ENCODE measurements around the gene SV2A. TPM values are rescaled to one million over a fixed set of nuclear protein-coding genes. Genes with fewer than 3 reads are reported as not detected.
A peak's percentile ranks its signal among the peaks of the same experiment; 100 is the strongest.

The SV2A gene
- total RNA-seq, 1 experiment from 2014 or later: 4.7 TPM

DNA sequence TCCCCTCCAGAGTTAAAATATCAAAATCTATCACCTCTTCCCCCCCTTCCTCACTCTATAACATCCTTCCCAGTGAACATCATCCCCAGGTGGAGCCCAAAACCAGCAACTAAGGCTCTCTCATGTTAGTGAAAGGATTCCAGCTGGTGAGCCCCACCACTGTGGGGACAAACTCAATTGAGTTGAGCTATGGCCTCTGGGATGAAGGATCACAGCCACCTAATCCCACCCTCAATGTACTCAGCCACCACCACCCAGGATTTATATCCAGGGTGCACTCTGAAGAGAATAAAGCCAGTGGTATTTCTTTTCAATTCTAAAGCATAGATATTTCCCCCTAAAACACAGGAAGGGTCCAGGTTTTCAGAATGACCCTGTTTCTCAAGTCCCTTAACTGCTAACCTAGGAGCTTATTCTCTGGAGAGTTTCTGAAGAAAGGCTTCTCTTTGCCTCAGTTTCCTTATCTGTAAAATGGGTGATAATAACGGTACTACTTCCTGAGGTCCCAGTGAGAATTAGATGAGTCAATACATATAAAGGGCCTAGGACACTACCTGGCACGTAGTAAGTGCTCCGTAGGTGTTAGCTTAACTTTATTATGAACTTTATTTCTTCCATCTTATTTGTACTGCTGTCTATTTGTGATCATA is 33.9 kb downstream of the SV2A start:
- BruUV-seq (replicated peaks): no TSS peak
- POLR2A ChIA-PET: interaction anchor here (0.9 kb wide), 1 partner anchor 34 kb away, joined by 3 read pairs; no protein-coding TSS in a partner anchor
- peaks cover 8% of the 10 kb centered on the region for H3K36me3 Mint-ChIP-seq (ENCODE audit: insufficient read depth, unreplicated experiment)
- no peak for DNase-seq
- TF ChIP-seq, protein P1, sequence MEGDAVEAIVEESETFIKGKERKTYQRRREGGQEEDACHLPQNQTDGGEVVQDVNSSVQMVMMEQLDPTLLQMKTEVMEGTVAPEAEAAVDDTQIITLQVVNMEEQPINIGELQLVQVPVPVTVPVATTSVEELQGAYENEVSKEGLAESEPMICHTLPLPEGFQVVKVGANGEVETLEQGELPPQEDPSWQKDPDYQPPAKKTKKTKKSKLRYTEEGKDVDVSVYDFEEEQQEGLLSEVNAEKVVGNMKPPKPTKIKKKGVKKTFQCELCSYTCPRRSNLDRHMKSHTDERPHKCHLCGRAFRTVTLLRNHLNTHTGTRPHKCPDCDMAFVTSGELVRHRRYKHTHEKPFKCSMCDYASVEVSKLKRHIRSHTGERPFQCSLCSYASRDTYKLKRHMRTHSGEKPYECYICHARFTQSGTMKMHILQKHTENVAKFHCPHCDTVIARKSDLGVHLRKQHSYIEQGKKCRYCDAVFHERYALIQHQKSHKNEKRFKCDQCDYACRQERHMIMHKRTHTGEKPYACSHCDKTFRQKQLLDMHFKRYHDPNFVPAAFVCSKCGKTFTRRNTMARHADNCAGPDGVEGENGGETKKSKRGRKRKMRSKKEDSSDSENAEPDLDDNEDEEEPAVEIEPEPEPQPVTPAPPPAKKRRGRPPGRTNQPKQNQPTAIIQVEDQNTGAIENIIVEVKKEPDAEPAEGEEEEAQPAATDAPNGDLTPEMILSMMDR (IDR thresholded peaks at IDR 0.05; ENCODE audit: insufficient read depth in 1 of 2, low read depth in 1 of 2, low read length in 1 of 2, severe bottlenecking in 1 of 2, unreplicated experiment in 1 of 2): no peak
- CTCF ChIA-PET: no interaction called here
- no peak overlapping the region for H3K4me3 Mint-ChIP-seq (ENCODE audit: unreplicated experiment)
- H3K9me3 Mint-ChIP-seq (ENCODE audit: unreplicated experiment): no peaks in the 10 kb centered on the region
- Histone ChIP-seq H3K9me3 (no peaks in the 10 kb centered on the region), H3K36me3 (ENCODE audit: control insufficient read depth, insufficient read depth, low read length) (no peaks in the 10 kb centered on the region), H3K4me1 (peaks cover 10% of the 10 kb centered on the region), H3K27me3 (replicated peaks; ENCODE audit: control insufficient read depth, insufficient read depth, low read length) (no peaks in the 10 kb centered on the region), H3K4me3 (ENCODE audit: low read depth, low read length) (no peak overlapping the region)
- intact Hi-C loops (cut with micrococcal nuclease; ENCODE audit: unreplicated experiment): no loop called here
- no peak overlapping the region for H3K27ac Mint-ChIP-seq (ENCODE audit: unreplicated experiment)
- peaks cover 8% of the 10 kb centered on the region for H3K4me1 Mint-ChIP-seq (ENCODE audit: low read depth, unreplicated experiment)
- no peaks in the 10 kb centered on the region for H3K27me3 Mint-ChIP-seq (ENCODE audit: insufficient read depth, unreplicated experiment)

DNA sequence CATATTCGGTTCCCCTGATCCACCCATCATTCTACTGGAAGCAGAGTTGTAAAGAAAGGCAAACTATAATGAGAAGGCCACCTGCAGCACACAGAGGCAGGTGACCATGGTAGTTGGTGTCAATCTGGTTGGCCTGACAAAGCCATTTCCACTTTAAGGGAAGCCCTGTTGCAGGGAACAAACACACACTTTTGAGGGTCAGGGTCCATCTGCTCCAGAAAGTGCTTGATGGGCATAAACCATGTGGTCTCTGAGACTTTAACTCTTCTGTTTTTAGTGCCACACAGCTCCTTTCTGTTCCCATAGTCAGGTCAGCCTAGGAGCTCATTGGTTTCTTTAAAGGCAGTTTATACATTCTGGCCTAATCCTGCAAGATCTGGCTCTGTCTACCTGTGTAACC is 35.8 kb downstream of the SV2A start:
- POLR2A ChIA-PET: no interaction called here
- TF ChIP-seq, protein P1 (IDR thresholded peaks at IDR 0.05; ENCODE audit: insufficient read depth in 1 of 2, low read depth in 1 of 2, low read length in 1 of 2, severe bottlenecking in 1 of 2, unreplicated experiment in 1 of 2): no peak
- no peak overlapping the region for H3K4me3 Mint-ChIP-seq (ENCODE audit: unreplicated experiment)

DNA sequence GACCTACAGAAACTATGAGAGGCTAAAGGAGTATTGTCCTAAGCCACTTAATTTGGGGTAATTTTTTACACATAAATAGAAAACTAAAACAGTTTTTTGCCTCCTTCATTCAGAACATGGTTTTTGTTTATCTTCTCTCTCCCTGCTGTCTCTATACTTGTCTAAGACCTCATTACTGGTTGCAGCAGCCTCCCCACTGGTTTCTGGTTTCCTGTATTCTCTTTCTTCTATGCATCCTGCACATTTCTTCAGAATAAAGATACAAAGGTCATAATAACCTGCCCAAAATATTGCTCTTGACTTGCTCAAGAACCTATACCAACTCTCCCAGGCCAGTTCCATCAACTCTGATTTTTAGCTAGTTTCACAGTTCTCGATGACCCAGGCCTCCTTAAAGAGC is 38.1 kb downstream of the SV2A start:
- ChIA-PET CTCF (no interaction called here), POLR2A (no interaction called here)
- no TSS peak for BruUV-seq (replicated peaks)

More for the DNA sequence above, 35.8 kb downstream of the SV2A start:
- Mint-ChIP-seq H3K4me1 (ENCODE audit: low read depth, unreplicated experiment) (peaks cover 8% of the 10 kb centered on the region), H3K36me3 (ENCODE audit: insufficient read depth, unreplicated experiment) (peaks cover 15% of the 10 kb centered on the region), H3K27ac (ENCODE audit: unreplicated experiment) (peak overlapping the region; percentile 21), H3K27me3 (ENCODE audit: insufficient read depth, unreplicated experiment) (no peaks in the 10 kb centered on the region), H3K9me3 (ENCODE audit: unreplicated experiment) (no peaks in the 10 kb centered on the region)
- no peaks in the 10 kb centered on the region for H3K9me3 ChIP-seq
- peaks cover 9% of the 10 kb centered on the region for H3K4me1 ChIP-seq
- no peak for DNase-seq
- no peaks in the 10 kb centered on the region for H3K27me3 ChIP-seq (replicated peaks; ENCODE audit: control insufficient read depth, insufficient read depth, low read length)
- no TSS peak for BruUV-seq (replicated peaks)
- H3K36me3 ChIP-seq (ENCODE audit: control insufficient read depth, insufficient read depth, low read length): no peaks in the 10 kb centered on the region
- intact Hi-C loops (cut with micrococcal nuclease; ENCODE audit: unreplicated experiment): no loop called here
- CTCF ChIA-PET: no interaction called here
- no peak overlapping the region for H3K4me3 ChIP-seq (ENCODE audit: low read depth, low read length)

More for the DNA sequence above, 38.1 kb downstream of the SV2A start:
- H3K9me3 Mint-ChIP-seq (ENCODE audit: unreplicated experiment): no peaks in the 10 kb centered on the region
- peaks cover 19% of the 10 kb centered on the region for H3K36me3 Mint-ChIP-seq (ENCODE audit: insufficient read depth, unreplicated experiment)
- H3K4me1 Mint-ChIP-seq (ENCODE audit: low read depth, unreplicated experiment): peaks cover 8% of the 10 kb centered on the region
- H3K27me3 Mint-ChIP-seq (ENCODE audit: insufficient read depth, unreplicated experiment): no peaks in the 10 kb centered on the region
- intact Hi-C loops (cut with micrococcal nuclease; ENCODE audit: unreplicated experiment): no loop called here
- H3K27ac Mint-ChIP-seq (ENCODE audit: unreplicated experiment): no peak overlapping the region
- Histone ChIP-seq H3K27me3 (replicated peaks; ENCODE audit: control insufficient read depth, insufficient read depth, low read length) (no peaks in the 10 kb centered on the region), H3K36me3 (ENCODE audit: control insufficient read depth, insufficient read depth, low read length) (no peaks in the 10 kb centered on the region), H3K4me1 (peaks cover 4% of the 10 kb centered on the region), H3K9me3 (no peaks in the 10 kb centered on the region), H3K4me3 (ENCODE audit: low read depth, low read length) (no peak overlapping the region)
- no peak for DNase-seq
- TF ChIP-seq, protein P1 (IDR thresholded peaks at IDR 0.05; ENCODE audit: insufficient read depth in 1 of 2, low read depth in 1 of 2, low read length in 1 of 2, severe bottlenecking in 1 of 2, unreplicated experiment in 1 of 2): no peak
- H3K4me3 Mint-ChIP-seq (ENCODE audit: unreplicated experiment): no peak overlapping the region
